NCI-H1092 treated with DMSO at 0.1 percent for 48 hours (cell line): Measurements from ENCODE around the gene ARHGEF9.
"Not testable (repeated sequence)": the region's sequence is repeated elsewhere in the genome, so short reads cannot be mapped to it uniquely, and the experiment has no call there.

Experiments used
- DNase-seq: peaks from one replicate; lab custom pipeline; 2025; lab: John Stamatoyannopoulos, UW

Gene ARHGEF9

GRCh38 chrX:63784902-63785707 is at the start of gene ARHGEF9:
TSS of gene ARHGEF9 (minus strand) at chrX:63785214. CDS start at chrX:63785145, 69 bp downstream.
- peak; percentile 66 for DNase-seq

GRCh38 chrX:63825446-63825845 is 40.4 kb upstream of the ARHGEF9 start:
- not testable (repeated sequence) for DNase-seq

GRCh38 chrX:63818156-63818555 is 33.1 kb upstream of the ARHGEF9 start:
- no peak for DNase-seq

GRCh38 chrX:63817696-63818095 is 32.7 kb upstream of the ARHGEF9 start:
- no peak for DNase-seq

GRCh38 chrX:63812823-63813222 is 27.8 kb upstream of the ARHGEF9 start:
- no peak for DNase-seq

- no peak for DNase-seq
These were observed 25.7 kb upstream of the ARHGEF9 start for GRCh38 chrX:63810746-63811145.

- DNase-seq: no peak
These were observed 24.2 kb upstream of the ARHGEF9 start for GRCh38 chrX:63809173-63809572.

- not testable (repeated sequence) for DNase-seq
These were observed 10.4 kb upstream of the ARHGEF9 start for GRCh38 chrX:63795406-63795805.

- peak; percentile 19 for DNase-seq
These were observed 660 bp upstream of the ARHGEF9 start for GRCh38 chrX:63785708-63786040.

- DNase-seq: no peak
These were observed 590 bp downstream of the ARHGEF9 start for GRCh38 chrX:63784346-63784901.

- no peak for DNase-seq
These were observed 2.5 kb downstream of the ARHGEF9 start for GRCh38 chrX:63782515-63782914.

GRCh38 chrX:63768760-63769159 is 16.3 kb downstream of the ARHGEF9 start:
- DNase-seq: no peak

GRCh38 chrX:63765712-63766111 is 19.3 kb downstream of the ARHGEF9 start:
- no peak for DNase-seq

GRCh38 chrX:63764946-63765345 is 20.1 kb downstream of the ARHGEF9 start:
- DNase-seq: no peak

- DNase-seq: no peak
These were observed 23.4 kb downstream of the ARHGEF9 start for GRCh38 chrX:63761639-63762038.

- no peak for DNase-seq
These were observed 27.0 kb downstream of the ARHGEF9 start for GRCh38 chrX:63758011-63758410.

GRCh38 chrX:63755892-63756291 is 29.1 kb downstream of the ARHGEF9 start:
- DNase-seq: no peak

GRCh38 chrX:63754860-63755579 is 30.0 kb downstream of the ARHGEF9 start:
- DNase-seq: peak; percentile 94

GRCh38 chrX:63754136-63754859 is 30.7 kb downstream of the ARHGEF9 start:
- peak; percentile 63 for DNase-seq

GRCh38 chrX:63751481-63751880 is 33.5 kb downstream of the ARHGEF9 start:
- peak; percentile 1 for DNase-seq

GRCh38 chrX:63750811-63751210 is 34.2 kb downstream of the ARHGEF9 start:
- no peak for DNase-seq

- no peak for DNase-seq
These were observed 37.7 kb downstream of the ARHGEF9 start for GRCh38 chrX:63747331-63747730.
